Pancreas (tissue), 10 donors: ENCODE results near the gene HDGFL3. TPM values are rescaled to one million over a fixed set of nuclear protein-coding genes. Genes with fewer than 3 reads are reported as not detected.
"Not testable (repeated sequence)": the region's sequence is repeated elsewhere in the genome, so short reads cannot be mapped to it uniquely, and the experiment has no call there.

Experiments
- ATAC-seq, 4 donors: fragments of 200-7000 bp; cut with Tn5 transposase; one replicate each; pipeline versions ENCODE4 v1.8.0 to v1.9.1; 2020; ENCODE audit warnings: mild to moderate bottlenecking in 4 of 4, moderate library complexity in 4 of 4
- DNase-seq, 6 donors: peaks; one replicate each; pipeline ENCODE4 v3.0.0-alpha.2; 2020
- FAIRE-seq: peaks from 2 replicates; lab custom pipeline; 2012; peaks lifted over from hg19 to GRCh38; lab: Jason Lieb, UNC
- H3K27ac ChIP-seq, 4 donors: fragments of 200-600 bp; sonication (generic); 1 replicate in 3 of 4; 2 replicates in 1 of 4; pipeline versions ENCODE4 v1.5.0 to v1.8.0; 2020
- H3K27me3 ChIP-seq, 4 donors: fragments of 200-600 bp; one replicate each; pipeline ENCODE4 v1.8.0; 2021
- H3K36me3 ChIP-seq, 3 donors: fragments of 200-600 bp; sonication (generic) in 1 of 3; one replicate each; pipeline versions ENCODE4 v1.5.0 to v1.8.0; 2020 to 2021
- H3K4me1 ChIP-seq, 3 donors: fragments of 200-600 bp; one replicate each; pipeline ENCODE4 v1.8.0; 2021
- H3K4me3 ChIP-seq, 4 donors: fragments of 200-600 bp; sonication (generic) in 2 of 4; one replicate each; pipeline versions ENCODE4 v1.5.0 to v1.8.0; 2020 to 2021
- H3K9me3 ChIP-seq, 4 donors: fragments of 200-600 bp; one replicate each; pipeline ENCODE4 v1.8.0; 2021
- WGBS, 2 donors: extraction: QIAGEN DNeasy Blood & Tissue Kit; methylation state at CpG; one replicate each; pipeline ENCODE4 v1.1.7; 2013; 5-methylcytosine and 5-hydroxymethylcytosine counted together
- intact Hi-C, 3 donors: fragments of 100-400 bp; cut with DNase I; formaldehyde crosslinking; loops; one replicate each; pipeline versions ENCODE4 v1.11.1 to v1.14.2; 2022
- polyA plus RNA-seq, 2 donors: library from polyadenylated mRNA; stranded (reverse); fragments of 200-250 nt; gene quantifications; one replicate each; pipeline ENCODE4 v1.2.3, GENCODE V29; 2013
- total RNA-seq, 6 donors: library from RNA; stranded (reverse); fragmentation: NEBNext Ultra II Directional in 4 of 6; extraction: Animal tissue kit (Norgen Biotek cat#: 25700) in 4 of 6; gene quantifications; one replicate each; pipeline versions ENCODE4 v1.2.1 to v1.2.4, GENCODE V29; 2021 to 2023
- TF ChIP-seq, protein P1 (sequence below), 4 donors: fragments of 200-600 bp; sonication (generic) in 3 of 4; IDR thresholded peaks; one replicate each; pipeline versions ENCODE4 v1.5.0 to v1.8.0; 2021; ENCODE audit warnings: antibody characterized with exemption in 4 of 4
- donor health status: healthy with polysubstance abuse.
- donor health status: DM: no; HTN: no; CAD: no; lungs with moderate emphysema.
- donor health status: DM: no; HTN: no; CAD: no.
- donor health status: control.
- donor health status: control.
- donor health status: Bipolar disorder and iron deficiency.
- donor health status: DM: yes; HTN: yes; CAD: no.
- donor health status: DM: no; HTN: no; CAD: no.
- donor health status: DM: no; HTN: no; CAD: no.
- donor health status: DM: yes; HTN: yes; CAD: no.

Gene HDGFL3
- total and polyA plus RNA-seq, 8 donors = 3.0 to 17.2 (median 7.9) TPM

DNA sequence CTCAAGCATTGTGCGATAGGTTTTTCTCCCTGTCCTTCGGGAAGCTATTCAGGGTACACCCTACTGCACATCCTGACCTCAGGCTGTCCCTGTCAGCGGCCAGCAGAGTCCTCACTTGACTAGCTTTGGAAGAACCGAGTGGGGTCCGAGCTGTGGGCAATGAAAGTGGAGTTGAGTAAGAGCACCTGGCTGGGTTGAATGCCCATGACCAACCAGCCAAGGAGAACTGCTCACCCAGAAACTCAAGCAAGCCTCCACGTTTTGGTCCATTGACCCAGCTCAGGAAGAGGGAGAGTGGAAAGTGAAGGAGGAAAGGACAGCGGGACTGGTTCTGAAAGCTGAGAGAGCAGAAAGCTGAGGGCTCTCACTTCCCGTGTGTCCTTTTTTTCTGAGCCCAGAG is 36.0 kb upstream of the HDGFL3 start:
- DNase-seq (no peak), ATAC-seq (no peak), FAIRE-seq (no peak)
- H3K27me3 ChIP-seq = peaks cover 0 to 9% (median 2%) of the 10 kb centered on the region in 4 donors
- no peak overlapping the region for H3K27ac ChIP-seq
- WGBS, 2 donors = 53 to 59% methylated on average over 8 of the region's 8 CpGs
- no peak overlapping the region for H3K4me3 ChIP-seq
- H3K9me3 ChIP-seq = no peaks in the 10 kb centered on the region
- intact Hi-C loops = no loop called here
- no peaks in the 10 kb centered on the region for H3K4me1 ChIP-seq
- H3K36me3 ChIP-seq = no peaks in the 10 kb centered on the region
- TF ChIP-seq, protein P1, sequence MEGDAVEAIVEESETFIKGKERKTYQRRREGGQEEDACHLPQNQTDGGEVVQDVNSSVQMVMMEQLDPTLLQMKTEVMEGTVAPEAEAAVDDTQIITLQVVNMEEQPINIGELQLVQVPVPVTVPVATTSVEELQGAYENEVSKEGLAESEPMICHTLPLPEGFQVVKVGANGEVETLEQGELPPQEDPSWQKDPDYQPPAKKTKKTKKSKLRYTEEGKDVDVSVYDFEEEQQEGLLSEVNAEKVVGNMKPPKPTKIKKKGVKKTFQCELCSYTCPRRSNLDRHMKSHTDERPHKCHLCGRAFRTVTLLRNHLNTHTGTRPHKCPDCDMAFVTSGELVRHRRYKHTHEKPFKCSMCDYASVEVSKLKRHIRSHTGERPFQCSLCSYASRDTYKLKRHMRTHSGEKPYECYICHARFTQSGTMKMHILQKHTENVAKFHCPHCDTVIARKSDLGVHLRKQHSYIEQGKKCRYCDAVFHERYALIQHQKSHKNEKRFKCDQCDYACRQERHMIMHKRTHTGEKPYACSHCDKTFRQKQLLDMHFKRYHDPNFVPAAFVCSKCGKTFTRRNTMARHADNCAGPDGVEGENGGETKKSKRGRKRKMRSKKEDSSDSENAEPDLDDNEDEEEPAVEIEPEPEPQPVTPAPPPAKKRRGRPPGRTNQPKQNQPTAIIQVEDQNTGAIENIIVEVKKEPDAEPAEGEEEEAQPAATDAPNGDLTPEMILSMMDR (IDR thresholded peaks at IDR 0.05) = no peak

GRCh38 chr15:83230242-83230641 is 22.6 kb upstream of the HDGFL3 start:
- H3K4me1 ChIP-seq = no peaks in the 10 kb centered on the region
- 90 to 97% methylated on average over 21 of the region's 21 CpGs for WGBS, 2 donors
- H3K4me3 ChIP-seq = no peak overlapping the region
- intact Hi-C loops = no loop called here
- FAIRE-seq (no peak), DNase-seq (no peak), ATAC-seq (no peak)
- no peaks in the 10 kb centered on the region for H3K27me3 ChIP-seq
- TF ChIP-seq, protein P1 (IDR thresholded peaks at IDR 0.05) = no peak
- H3K36me3 ChIP-seq = no peaks in the 10 kb centered on the region
- no peak overlapping the region for H3K27ac ChIP-seq
- H3K9me3 ChIP-seq = no peaks in the 10 kb centered on the region

GRCh38 chr15:83225449-83225848 is 17.8 kb upstream of the HDGFL3 start:
- H3K36me3 ChIP-seq = no peaks in the 10 kb centered on the region
- no peak overlapping the region for H3K27ac ChIP-seq
- intact Hi-C loops = no loop called here
- ATAC-seq = no peak
- H3K9me3 ChIP-seq = no peaks in the 10 kb centered on the region
- WGBS, 2 donors = 70 to 82% methylated on average over 9 of the region's 9 CpGs
- DNase-seq = no peak
- no peaks in the 10 kb centered on the region for H3K4me1 ChIP-seq
- no peaks in the 10 kb centered on the region for H3K27me3 ChIP-seq
- no peak for FAIRE-seq
- TF ChIP-seq, protein P1 (IDR thresholded peaks at IDR 0.05) = no peak
- H3K4me3 ChIP-seq = no peak overlapping the region

GRCh38 chr15:83221781-83222180 is 14.2 kb upstream of the HDGFL3 start:
- H3K9me3 ChIP-seq, DNase-seq, H3K36me3 ChIP-seq, intact Hi-C loops, H3K27ac ChIP-seq, FAIRE-seq, H3K4me1 ChIP-seq, H3K27me3 ChIP-seq, H3K4me3 ChIP-seq, ATAC-seq: not testable (repeated sequence)
- 79 to 90% methylated on average over 9 of the region's 9 CpGs for WGBS, 2 donors

GRCh38 chr15:83219026-83219425 is 11.4 kb upstream of the HDGFL3 start:
- intact Hi-C loops = no loop called here
- no peak overlapping the region for H3K27ac ChIP-seq
- WGBS, 2 donors = 83 to 97% methylated on average over 1 of the region's 1 CpG
- no peaks in the 10 kb centered on the region for H3K27me3 ChIP-seq
- H3K9me3 ChIP-seq = no peaks in the 10 kb centered on the region
- H3K36me3 ChIP-seq = no peaks in the 10 kb centered on the region
- ATAC-seq (no peak), FAIRE-seq (no peak), DNase-seq (no peak)
- no peak overlapping the region for H3K4me3 ChIP-seq
- TF ChIP-seq, protein P1 (IDR thresholded peaks at IDR 0.05) = no peak
- H3K4me1 ChIP-seq = no peaks in the 10 kb centered on the region
